ENCODE measurements around the gene ITIH1.

The ITIH1 gene

DNA sequence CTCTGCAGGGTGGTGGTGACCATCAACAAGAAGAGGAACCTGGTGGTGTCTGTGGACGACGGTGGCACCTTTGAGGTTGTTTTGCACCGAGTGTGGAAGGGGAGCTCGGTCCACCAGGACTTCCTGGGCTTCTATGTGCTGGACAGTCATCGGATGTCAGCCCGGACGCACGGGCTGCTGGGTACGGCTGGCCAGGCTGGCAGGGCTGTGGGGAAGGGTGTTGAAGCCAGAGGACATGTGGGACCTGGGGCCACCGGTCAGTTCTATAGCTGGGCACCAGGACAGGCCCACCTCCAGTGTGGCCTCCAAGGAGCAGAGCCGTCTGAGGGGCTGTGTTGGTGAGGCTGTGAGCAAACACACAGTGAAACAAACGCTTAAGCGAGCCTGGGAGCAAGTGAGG, 13.3 kb downstream of the ITIH1 start:
- no peak for DNase-seq (ENCODE audit: low read depth, low spot score)

DNA sequence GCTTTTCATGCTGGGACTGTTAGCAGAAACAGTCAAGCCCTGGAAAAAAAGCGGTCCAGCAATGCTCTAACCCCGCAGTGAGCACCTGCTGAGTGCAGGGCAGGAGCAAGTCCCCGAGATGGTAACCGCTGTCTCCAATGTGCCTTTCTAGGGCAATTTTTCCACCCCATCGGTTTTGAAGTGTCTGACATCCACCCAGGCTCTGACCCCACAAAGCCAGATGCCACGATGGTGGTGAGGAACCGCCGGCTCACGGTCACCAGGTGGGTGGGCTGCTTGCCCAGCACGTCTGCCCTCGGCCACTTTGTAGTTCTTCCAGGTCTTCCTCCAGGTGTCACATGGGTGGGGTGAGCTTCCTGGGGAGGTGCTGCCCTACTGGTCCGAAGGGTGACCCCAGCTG, 14.0 kb downstream of the ITIH1 start:
- DNase-seq (ENCODE audit: low read depth, low spot score) = no peak

DNA sequence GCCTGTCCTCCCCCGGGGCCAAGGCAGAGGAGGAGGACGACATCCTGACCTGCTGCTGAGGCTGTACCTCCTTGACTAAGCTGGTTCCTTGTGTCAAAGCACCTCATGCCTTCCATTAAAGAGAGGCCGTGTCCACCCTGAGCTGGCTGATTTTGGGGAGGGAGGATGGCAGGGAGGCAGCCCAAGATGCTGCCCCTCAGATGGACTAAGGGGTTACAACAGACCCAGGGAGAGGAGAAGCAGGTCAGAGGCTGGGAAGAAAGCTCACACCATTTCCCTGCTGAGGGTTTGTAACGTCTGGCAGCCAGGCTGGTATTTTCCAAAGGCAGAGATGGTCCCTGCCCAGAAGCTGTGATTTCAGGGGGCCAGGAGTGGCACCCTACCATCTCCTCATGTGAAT, 14.5 kb downstream of the ITIH1 start:
- no peak for DNase-seq (ENCODE audit: low read depth, low spot score)

DNA sequence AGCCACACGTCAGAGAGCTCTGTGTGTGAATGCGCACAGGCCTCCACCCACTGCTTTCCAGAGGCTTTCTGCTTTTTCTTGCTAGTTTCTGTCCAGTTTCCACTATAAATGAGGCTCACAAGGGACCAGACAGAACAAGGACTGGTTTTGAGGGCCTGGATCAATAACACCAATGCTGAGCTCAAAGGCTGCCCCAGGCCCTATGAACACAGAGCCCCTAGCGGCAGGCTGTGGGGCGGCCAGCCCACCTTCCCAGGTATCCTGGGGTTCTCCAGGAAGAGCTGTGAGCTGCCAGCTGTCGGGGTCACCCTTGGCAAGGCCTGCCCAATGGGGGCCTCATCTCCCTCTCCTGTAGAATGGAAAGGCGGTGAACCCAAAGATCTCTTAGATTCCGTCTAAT, 15.0 kb downstream of the ITIH1 start:
- DNase-seq (ENCODE audit: low read depth, low spot score) = no peak

DNA sequence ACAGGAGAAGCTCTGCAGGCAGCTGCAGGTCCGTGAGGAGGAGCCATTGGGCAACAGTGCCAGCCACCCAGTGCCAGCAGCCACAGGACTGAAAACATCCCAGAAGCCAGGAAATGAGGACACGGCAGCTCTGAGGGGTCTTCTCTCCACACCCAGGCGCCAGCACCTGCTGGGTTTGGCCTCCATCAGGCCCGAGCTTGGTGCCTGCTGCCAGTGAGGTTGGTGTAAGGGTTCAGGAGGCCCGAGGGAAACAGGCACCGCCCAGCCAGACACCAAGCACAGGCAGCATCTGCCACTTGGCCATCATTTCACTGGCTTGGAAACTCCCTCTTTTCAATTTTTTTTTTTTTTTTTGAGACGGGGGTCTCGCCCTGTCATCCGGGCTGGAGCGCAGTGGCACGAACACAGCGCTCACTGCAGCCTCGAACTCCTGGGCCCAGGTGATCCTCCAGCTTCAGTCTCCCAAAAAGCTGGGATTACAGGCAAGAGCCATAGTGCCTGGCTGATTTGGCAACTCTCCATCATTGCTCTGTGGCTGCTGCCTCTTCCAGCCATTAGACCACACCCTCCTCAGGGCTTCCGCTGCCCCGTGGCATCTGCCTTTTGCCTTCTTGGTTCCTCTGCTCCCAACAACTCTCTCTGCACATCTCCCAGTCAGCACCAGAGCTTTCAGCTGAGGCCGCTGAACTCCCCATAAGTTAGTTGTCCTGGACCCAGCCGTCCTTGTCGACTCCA, 15.7 kb downstream of the ITIH1 start:
- DNase-seq (ENCODE audit: low read depth, low spot score) = no peak

DNA sequence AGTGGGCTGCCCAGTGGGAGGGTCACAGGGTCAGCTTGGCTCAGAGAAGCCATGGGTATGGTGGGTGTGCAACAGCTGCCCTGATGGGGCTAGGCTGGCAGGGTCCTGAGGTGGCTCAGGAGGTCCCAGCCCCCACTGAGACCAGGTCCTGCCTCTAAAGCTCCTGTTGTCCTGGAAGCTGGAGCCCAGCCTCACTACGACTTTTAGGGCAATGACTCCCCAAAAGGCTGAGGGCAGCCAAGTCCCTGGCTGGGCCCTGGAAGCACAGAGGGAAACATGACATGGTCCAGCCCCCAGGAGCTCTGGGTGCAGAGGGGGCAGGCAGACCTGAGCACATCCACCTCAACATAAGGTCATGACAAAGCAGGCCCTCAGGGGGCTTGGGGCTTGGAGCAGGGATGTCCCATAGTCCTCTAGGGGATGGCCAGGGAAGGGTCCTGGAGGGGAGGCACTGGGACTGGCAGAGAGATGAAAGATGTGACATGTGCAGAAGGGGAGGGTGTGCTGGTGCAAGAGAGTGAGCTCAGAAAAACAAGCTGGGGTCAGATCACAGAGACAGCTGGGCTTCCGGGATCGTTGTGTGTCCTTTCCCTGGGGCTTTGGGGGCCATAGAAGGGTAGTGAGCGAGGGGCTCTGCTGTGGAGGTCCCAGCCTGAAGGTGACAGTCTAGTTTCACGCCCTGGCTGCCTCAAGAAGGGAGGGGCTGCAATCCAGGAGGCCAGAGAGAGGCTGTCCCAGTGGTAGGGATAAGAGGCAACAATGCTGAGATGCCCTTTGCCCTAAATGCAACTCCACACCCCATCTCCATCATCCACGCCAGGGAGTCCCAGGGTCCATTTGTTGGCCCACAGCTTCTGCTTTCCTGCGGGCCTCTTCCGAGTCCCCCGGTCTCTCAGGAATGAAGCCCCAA, 16.6 kb downstream of the ITIH1 start:
- no peak for DNase-seq (ENCODE audit: low read depth, low spot score)

DNA sequence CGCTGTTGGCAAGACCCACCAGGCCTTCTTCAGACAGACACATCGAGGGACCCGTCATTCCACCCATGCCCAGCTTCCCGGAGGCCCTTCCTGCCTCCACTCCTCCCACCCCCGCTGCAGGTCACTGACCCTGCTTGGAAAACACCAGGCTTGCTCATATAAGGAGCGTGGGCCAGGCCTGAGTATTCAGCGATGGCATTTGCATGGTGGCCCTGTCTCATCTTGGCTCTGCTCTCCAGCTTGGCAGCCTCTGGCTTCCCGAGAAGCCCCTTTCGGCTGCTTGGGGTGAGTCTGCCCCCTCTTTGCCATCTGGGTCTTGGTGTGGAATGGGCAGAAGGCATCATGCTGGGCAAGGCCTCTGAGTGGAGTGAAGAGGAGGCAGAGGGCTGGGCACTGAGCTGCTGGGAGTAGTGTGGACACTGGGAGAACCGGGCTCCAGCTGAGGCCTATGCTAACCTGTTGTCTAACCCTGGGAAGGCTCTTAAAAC, 17.3 kb downstream of the ITIH1 start, which contains the start of gene ITIH3:
Gene ITIH3, plus strand, starts transcription at position 185 of the 488 bp plus-strand sequence. Its CDS starts 8 bp downstream, at position 193.
- no peak for DNase-seq (ENCODE audit: low read depth, low spot score)

DNA sequence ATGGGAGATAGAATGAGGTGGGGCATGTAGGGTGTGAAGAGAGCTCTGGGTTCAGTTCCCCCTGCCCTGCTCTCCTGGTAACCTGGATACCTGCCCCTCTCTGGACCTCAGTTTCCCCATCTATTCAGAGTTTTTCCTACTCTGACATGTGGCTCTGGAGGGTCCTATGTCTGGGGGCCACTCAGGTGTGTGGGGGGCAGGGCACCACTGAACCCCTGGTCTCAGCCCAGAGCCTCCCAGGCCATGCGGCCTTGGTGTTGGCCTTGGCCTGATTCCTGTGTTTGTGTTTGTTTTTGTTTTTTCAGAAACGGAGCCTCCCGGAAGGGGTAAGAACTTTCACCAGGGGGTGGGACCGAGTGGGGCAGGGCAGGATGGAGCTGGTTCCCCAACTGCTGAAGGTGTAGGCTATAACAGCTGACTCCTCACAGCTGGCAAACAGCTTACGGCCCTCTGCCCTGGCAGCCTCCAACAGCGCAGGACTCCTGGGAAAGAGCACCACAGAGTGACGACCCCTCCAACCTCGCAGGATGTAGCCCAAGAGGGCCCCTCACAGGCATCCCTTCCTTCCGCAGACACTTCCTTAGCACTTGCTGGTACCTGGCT, 18.0 kb downstream of the ITIH1 start:
- no peak for DNase-seq (ENCODE audit: low read depth, low spot score)

DNA sequence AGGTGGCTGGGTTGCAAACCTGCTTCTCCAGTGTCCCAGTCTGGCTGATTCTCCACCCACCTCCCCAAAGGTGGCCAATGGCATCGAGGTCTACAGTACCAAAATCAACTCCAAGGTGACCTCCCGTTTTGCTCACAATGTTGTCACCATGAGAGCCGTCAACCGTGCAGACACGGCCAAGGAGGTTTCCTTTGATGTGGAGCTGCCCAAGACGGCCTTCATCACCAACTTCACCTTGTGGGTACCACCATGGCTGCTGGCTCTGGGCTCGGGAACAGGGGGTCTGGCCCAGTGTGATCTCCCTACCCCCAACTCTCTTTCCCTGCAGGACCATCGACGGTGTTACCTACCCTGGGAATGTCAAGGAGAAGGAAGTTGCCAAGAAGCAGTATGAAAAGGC, 19.0 kb downstream of the ITIH1 start:
- DNase-seq (ENCODE audit: low read depth, low spot score) = no peak

DNA sequence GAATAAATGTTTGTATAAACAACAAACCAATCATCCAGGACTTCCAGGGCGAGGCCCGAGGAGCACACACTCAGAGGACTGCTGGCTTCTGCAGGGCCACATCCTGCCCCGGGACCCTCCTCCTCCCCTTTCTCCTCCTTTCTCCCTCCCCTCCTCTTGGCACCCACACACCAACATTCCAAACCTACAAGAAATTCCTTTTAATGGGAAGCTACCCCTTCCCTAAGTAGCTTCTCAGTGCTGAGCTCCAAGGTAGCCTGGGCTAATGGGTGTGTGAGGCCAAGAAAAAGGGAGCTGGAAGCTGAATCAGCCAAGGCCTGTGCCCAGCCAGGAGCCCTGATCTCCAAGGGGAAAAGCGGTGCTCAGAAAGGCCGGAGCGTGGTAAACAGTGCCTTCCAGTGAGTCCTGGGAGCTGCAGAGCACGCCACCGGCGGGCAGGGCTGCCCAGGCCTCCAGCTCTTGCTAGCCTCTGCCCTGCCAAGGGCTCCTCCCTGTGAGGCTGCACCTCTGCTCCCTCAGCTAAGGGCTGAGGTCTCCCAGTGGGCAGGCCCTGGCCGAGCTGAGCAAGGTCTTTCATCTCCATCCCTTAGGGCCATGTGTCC, 21.1 kb downstream of the ITIH1 start:
- no peak for DNase-seq (ENCODE audit: low read depth, low spot score)

DNA sequence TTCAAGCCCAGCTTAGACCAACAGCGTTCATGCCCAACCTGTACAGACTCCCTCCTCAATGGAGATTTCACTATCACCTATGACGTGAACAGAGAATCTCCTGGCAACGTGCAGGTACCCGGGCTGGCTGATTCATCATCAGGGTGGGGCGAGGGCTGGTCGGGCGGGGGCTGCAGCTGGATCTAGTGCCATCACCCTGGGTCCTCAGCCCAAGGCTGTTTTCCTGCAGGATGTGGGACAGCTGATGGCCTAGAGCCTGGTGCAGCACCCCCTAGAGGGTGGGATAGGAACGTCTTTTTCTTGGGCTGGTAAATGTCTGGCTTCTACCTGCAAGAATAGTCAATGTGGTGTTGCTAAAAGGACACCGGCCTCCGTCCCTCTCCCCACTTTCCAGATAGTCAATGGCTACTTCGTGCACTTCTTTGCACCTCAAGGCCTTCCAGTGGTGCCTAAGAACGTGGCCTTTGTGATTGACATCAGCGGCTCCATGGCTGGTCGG, 21.6 kb downstream of the ITIH1 start:
- DNase-seq (ENCODE audit: low read depth, low spot score) = peak; percentile 45

DNA sequence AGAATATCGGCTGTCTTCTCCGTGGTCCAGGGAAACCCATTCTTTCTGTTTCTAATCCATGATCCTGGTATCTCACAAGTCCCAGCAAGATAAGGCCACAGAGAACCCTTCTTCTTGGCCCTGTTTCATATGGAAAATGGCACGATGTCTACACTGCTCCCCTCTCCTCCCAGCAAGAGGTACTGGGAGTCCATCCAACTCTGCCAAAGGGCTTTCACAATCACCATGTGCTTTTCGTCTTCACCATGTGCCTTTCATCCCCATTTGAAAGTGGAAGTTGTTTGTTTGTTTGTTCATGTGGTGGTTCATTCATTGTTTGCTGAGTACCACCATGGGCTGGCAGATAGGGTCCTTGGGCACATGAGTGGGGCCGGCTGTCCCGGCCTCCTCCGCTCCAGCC, 22.7 kb downstream of the ITIH1 start:
- DNase-seq (ENCODE audit: low read depth, low spot score) = no peak

DNA sequence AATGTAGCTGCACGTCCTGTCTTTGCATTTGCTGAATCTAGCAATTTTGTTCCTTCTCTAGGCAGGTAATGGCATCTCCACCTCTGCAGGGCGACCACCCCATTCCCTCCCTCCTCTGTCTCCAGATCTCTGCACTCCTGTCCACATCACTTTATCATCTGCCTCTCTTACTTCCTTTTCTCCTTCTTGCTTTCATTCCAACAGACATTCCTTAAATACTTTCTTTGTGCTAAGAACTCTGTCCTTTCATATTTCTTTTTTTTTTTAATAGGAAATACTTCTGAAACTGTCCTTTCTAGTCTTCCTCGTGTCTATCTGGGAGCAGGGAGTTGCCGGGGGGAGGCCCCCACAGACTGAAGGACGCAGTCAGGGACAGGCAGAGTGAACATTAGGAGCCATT, 24.4 kb downstream of the ITIH1 start:
- no peak for DNase-seq (ENCODE audit: low read depth, low spot score)

DNA sequence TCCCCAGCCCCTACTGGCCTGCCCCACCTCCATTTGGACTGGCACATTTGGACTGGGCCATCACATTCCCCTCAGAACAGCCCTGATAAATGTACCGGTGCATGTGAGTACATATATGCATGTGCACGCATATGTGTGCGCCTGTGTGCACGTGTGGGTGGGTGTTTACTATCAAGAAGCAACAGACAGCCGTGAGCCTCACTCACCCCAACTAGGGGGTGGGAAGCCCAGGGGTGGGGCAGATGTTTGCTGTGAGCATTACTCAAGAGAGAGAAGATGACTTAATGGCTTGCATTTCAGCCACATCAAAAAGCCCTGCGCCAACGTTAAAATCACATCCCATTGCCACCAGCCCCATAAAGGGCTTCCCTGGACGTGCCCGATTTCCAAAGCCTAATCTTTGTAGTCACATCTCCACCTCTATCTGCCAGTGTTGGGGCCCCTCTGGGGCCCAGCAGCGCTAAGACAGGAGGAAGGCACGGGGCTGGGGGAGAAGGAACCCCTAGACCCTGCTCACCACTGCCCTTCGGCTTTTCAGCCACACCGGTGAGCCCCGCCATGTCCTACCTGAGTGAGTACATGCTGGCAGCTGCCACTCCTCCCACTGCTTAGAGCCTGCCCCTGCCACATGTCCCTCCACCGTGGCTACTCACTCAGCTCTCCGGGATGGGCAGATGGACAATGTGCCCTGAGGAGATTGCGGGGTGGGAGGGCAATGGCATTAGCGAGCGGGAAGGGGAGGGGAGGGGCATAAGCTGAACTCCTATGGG, 28.1 kb downstream of the ITIH1 start:
- DNase-seq (ENCODE audit: low read depth, low spot score) = no peak

DNA sequence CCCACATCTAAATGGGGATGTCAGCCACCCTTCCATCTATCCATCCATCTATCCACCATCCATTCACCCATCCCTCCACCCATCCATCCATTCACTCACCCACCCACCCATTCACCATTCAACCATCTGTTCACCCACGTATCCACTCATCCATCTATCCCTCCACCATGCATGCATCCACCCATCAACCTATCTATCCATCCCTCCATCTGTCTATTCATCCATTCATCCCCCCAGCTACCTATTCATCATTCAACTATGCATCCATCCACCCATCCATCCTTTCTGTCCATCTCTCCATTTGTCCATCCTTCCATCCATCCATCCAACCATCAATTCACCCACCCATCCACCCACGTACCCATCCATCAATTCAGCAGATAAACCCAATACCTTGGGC, 31.8 kb downstream of the ITIH1 start:
- no peak for DNase-seq (ENCODE audit: low read depth, low spot score)

DNA sequence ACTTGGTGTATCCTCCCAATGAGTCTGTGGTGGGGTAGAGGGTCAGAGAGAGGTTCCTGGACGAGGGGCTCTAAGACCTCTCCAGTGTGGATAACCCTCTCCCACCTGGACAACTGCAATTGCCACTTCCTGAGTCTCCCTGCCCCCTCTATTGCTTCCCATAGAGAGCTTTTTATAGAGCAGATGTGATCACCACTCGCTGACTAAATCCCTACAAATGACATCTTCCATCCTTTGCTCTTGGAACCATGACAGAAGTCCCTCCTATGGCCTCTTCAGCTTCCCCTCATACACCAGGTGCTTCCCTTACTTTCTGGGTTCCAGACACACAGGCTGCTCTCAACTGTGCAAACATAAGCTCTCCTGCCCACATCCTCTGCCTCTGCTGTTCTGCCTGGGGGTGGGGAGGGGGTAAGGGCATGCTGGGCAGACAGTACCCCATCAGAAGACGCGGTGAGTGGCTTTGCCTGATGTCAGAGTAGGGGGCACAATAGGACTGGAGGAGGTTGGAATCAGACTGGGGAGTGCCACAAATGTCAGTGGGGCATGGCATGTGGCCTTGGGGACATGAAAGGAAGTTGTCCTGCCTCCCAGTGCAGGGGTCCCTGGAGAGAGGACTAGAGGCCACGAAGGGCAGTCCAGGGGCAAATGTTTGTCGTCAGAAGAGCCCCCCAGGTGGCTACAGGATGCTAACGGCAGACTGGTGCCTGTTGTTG, 32.4 kb downstream of the ITIH1 start:
- no peak for DNase-seq (ENCODE audit: low read depth, low spot score)

DNA sequence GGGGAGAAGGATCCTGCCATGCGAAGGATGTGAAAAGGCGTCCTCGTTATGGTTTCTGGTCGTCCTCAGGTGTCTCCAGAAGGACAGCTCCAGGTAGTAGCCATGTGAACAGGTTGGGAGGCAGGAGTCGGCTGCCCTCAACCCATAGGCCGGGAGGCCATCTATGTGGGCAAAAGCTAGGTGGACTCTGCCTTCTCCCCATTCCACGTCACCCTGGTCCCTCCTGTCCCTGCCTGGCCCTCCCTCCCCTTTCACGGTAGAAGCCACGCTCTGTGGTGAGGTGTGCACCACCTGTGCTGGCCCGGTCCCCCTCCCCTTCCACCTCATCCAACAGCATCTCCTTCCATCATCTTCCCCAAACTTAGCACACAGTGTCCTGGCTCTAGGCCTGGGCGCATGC, 33.5 kb downstream of the ITIH1 start:
- DNase-seq (ENCODE audit: low read depth, low spot score) = no peak

DNA sequence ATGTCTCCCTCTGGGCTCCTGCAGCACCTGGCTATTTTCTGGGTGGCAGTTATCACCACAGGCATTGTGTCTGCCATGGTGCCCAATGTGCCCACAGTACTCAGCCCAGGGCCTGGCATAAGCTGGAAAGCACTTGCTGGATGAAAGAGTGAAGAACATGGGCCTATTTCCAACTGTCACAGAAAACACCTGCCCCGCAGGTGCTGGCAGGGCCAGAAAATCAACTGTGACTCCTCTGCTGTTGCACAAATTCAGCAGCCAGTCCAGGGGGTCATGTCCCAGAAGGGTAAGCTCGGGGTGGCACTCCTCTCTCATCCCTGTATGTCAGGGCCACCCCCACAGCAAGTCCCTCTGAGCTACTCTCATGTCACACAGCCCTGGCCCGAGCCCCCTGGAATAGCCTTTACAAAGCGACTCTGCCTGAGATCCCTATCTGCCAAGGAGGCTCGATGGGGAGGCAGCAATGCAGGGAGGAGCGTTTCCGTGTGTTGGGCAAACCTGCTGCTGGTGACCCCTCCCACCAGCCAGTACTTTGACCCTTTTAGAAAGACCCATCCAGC, 34.1 kb downstream of the ITIH1 start:
- no peak for DNase-seq (ENCODE audit: low read depth, low spot score)

DNA sequence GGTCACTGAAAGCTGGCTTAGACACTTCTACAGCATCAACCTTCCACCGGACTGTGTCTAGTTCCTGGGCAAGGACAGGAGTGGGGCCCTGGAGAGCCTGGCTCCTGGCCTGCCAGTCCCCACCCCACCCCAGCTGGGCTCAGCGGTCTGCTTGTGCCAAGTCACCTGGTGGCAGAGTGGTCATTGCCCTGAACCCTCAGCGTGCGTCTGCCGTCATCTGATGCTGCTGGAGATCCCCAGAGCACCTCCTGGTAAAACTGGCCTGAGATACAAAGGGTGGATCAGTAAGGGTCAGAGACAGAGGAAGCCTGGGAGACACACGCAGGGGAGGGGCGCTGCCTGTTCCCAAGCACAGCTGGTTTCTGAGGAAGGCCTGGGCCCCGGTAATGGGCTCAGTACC, 36.4 kb downstream of the ITIH1 start:
- no peak for DNase-seq (ENCODE audit: low read depth, low spot score)

DNA sequence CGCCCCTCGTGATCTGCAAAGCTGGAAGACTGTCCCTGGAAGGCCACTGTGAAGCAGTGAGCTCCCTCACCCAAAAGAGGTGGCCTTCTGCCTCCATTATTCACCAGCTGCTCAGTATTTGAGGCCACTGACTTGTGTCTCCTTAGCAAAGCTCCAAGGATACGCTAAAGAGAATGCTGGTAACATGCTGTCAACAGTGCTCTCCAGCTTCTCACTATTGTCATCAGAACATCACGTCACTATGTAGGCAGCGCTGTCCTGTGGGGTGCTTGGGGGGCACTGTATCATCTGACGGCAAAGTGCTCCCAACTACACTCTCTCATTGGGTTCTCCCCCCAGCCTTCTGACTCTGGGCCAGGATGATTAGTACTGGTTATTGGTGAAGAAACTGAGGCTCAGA, 38.8 kb downstream of the ITIH1 start:
- DNase-seq (ENCODE audit: low read depth, low spot score) = no peak

All from iPS DF 19.7 (cell line).